HEK293 (cell line): ENCODE results near the gene CDC37.

Experiments used
- CTCF ChIP-seq: fragments of 450-650 bp; formaldehyde crosslinking; IDR thresholded peaks from 2 replicates; pipeline ENCODE4 v1.5.1; 2016; ENCODE audit warnings: missing biosample characterization, missing genetic modification characterization
- REST ChIP-seq: fragments of 450-650 bp; formaldehyde crosslinking; IDR thresholded peaks from 2 replicates; pipeline ENCODE4 v1.5.1; 2016; ENCODE audit warnings: missing biosample characterization, missing genetic modification characterization
- ZNF10 ChIP-seq: fragments of 450-650 bp; formaldehyde crosslinking; IDR thresholded peaks from 2 replicates; pipeline ENCODE4 v1.5.1; 2017; ENCODE audit warnings: missing biosample characterization, missing genetic modification characterization
- ZNF23 ChIP-seq: fragments of 450-650 bp; formaldehyde crosslinking; IDR thresholded peaks from 2 replicates; pipeline ENCODE4 v1.5.1; 2016; ENCODE audit warnings: missing biosample characterization, missing genetic modification characterization, borderline replicate concordance
- ZNF311 ChIP-seq: fragments of 450-650 bp; formaldehyde crosslinking; IDR thresholded peaks from 2 replicates; pipeline ENCODE4 v1.5.1; 2017; ENCODE audit warnings: missing biosample characterization, missing genetic modification characterization, borderline replicate concordance
- ZNF658 ChIP-seq: fragments of 450-650 bp; formaldehyde crosslinking; IDR thresholded peaks from 2 replicates; pipeline ENCODE4; 2016; ENCODE audit warnings: missing biosample characterization, missing genetic modification characterization
- ZNF701 ChIP-seq: fragments of 450-650 bp; formaldehyde crosslinking; IDR thresholded peaks from 2 replicates; pipeline ENCODE4 v1.5.1; 2016; ENCODE audit warnings: missing biosample characterization, missing genetic modification characterization
- ZNF830 ChIP-seq: fragments of 450-650 bp; IDR thresholded peaks from 2 replicates; pipeline ENCODE4 v1.5.0; 2018; ENCODE audit warnings: missing biosample characterization, missing genetic modification characterization, low read depth, mild to moderate bottlenecking, moderate library complexity

- TF ChIP-seq REST (tag by site-specific recombination) = no peak; the same call in 1 of the 2 replicates
- TF ChIP-seq ZNF701 (tag by site-specific recombination) = no peak
- no peak for TF ChIP-seq ZNF658 (tag by site-specific recombination)
- no peak for TF ChIP-seq ZNF311 (tag by site-specific recombination)
- TF ChIP-seq ZNF10 (tag by site-specific recombination) = no peak
- TF ChIP-seq CTCF = no peak
- TF ChIP-seq ZNF830 (tag by site-specific recombination) = no peak
- no peak for TF ChIP-seq ZNF23 (tag by site-specific recombination)
These were observed 22.8 kb downstream of the CDC37 start, which contains the start of gene TYK2 for GRCh38 chr19:10380313-10381102.
